HG03558 (cell line): ENCODE data around the gene HLA-F.

Experiments
- ATAC-seq: cut with Tn5 transposase; IDR thresholded peaks from one replicate; pipeline ENCODE4 v1.9.1; 2021; ENCODE audit warnings: moderate number of reproducible peaks; ENCODE audit not compliant: unreplicated experiment; ENCODE audit errors: extremely low read depth

HLA-F gene

GRCh38 chr6:29723262-29723665 is at the start of gene HLA-F:
HLA-F (plus strand) TSS chr6:29723434; CDS start chr6:29723464, 30 bp downstream.
- ATAC-seq, result peak; percentile 60

- ATAC-seq, result no peak
Observed at GRCh38 chr6:29674008-29674407, 49.2 kb upstream of the HLA-F start.

GRCh38 chr6:29675561-29675960 is 47.7 kb upstream of the HLA-F start:
- no peak for ATAC-seq

GRCh38 chr6:29676981-29677601 is 46.1 kb upstream of the HLA-F start:
- ATAC-seq, result no peak

GRCh38 chr6:29678114-29678513 is 45.1 kb upstream of the HLA-F start:
- ATAC-seq, result no peak

- ATAC-seq, result no peak
Observed at GRCh38 chr6:29679962-29680361, 43.3 kb upstream of the HLA-F start.

- no peak for ATAC-seq
Observed at GRCh38 chr6:29680416-29680815, 42.8 kb upstream of the HLA-F start.

GRCh38 chr6:29680904-29681303 is 42.3 kb upstream of the HLA-F start, which contains the start of gene ZFP57:
ZFP57 (minus strand) TSS chr6:29681152; CDS start chr6:29677003, 4,149 bp downstream.
- ATAC-seq, result no peak

- no peak for ATAC-seq
Observed at GRCh38 chr6:29681811-29682210, 41.4 kb upstream of the HLA-F start.

GRCh38 chr6:29685718-29686326 is 37.4 kb upstream of the HLA-F start:
- ATAC-seq, result no peak

GRCh38 chr6:29694637-29695036 is 28.6 kb upstream of the HLA-F start:
- ATAC-seq, result no peak

- no peak for ATAC-seq
Observed at GRCh38 chr6:29696147-29697125, 26.8 kb upstream of the HLA-F start.

- no peak for ATAC-seq
Observed at GRCh38 chr6:29702519-29703103, 20.6 kb upstream of the HLA-F start.

GRCh38 chr6:29705389-29706231 is 17.6 kb upstream of the HLA-F start:
- no peak for ATAC-seq

GRCh38 chr6:29708432-29709179 is 14.6 kb upstream of the HLA-F start:
- ATAC-seq, result no peak

- no peak for ATAC-seq
Observed at GRCh38 chr6:29709188-29709587, 14.0 kb upstream of the HLA-F start.

- ATAC-seq, result no peak
Observed at GRCh38 chr6:29710281-29710941, 12.8 kb upstream of the HLA-F start.

GRCh38 chr6:29720863-29721262 is 2.4 kb upstream of the HLA-F start:
- ATAC-seq, result no peak
